ENCODE results near the gene CPA1. TPM values are rescaled to one million over a fixed set of nuclear protein-coding genes. Genes with fewer than 3 reads are reported as not detected.
"Not testable (repeated sequence)": the region's sequence is repeated elsewhere in the genome, so short reads cannot be mapped to it uniquely, and the experiment has no call there.

The CPA1 gene
- total RNA-seq, 2 experiments from 2014 or later: not detected

DNA sequence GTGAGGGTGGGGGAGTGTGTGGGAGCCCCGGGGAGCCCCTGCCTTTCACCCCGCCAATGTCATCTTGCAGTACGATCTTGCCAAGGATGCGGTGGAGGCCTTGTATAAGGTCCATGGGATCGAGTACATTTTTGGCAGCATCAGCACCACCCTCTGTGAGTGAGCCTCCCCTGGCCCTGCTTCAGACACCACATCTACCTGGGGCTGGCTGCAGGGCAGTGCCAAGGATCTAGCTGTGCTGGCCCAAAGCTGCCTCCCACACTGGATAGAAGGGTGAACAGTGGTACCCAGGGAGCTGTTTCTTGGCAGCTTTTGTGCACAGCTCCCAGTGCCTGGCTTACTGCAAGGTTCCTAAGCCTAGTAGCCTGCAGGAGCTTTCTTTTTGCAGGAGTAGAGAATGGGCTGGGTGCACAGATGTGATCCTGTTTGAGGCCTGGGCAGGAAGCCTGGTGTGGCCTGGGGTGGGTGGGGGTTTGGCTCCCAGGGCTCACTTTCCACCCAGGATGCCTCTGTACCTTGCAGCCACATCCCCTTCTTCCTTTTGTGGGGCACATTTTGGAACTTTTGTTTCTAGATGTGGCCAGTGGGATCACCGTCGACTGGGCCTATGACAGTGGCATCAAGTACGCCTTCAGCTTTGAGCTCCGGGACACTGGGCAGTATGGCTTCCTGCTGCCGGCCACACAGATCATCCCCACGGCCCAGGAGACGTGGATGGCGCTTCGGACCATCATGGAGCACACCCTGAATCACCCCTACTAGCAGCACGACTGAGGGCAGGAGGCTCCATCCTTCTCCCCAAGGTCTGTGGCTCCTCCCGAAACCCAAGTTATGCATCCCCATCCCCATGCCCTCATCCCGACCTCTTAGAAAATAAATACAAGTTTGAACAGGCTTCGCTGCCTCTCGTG lies 12.2 kb upstream of the CPA1 start:
- H3K36me3 Mint-ChIP-seq: no peaks in the 10 kb centered on the region
- no peaks in the 10 kb centered on the region for H3K9me3 Mint-ChIP-seq
- POLR2A ChIA-PET: no interaction called here
- CTCF ChIA-PET: no interaction called here
- H3K27me3 Mint-ChIP-seq: no peaks in the 10 kb centered on the region
- intact Hi-C loops (cut with micrococcal nuclease): no loop called here
- DNase-seq: no peak
- no peak overlapping the region for H3K27ac Mint-ChIP-seq
- H3K4me1 Mint-ChIP-seq (ENCODE audit: low read depth): peaks cover 23% of the 10 kb centered on the region
- H3K4me3 Mint-ChIP-seq: no peak overlapping the region

GRCh38 chr7:130369110-130369711 lies 11.1 kb upstream of the CPA1 start:
- no peak for DNase-seq
- H3K27me3 Mint-ChIP-seq: no peaks in the 10 kb centered on the region
- CTCF ChIA-PET: no interaction called here
- no peaks in the 10 kb centered on the region for H3K36me3 Mint-ChIP-seq
- peaks cover 13% of the 10 kb centered on the region for H3K4me1 Mint-ChIP-seq (ENCODE audit: low read depth)
- H3K4me3 Mint-ChIP-seq: no peak overlapping the region
- POLR2A ChIA-PET: no interaction called here
- H3K27ac Mint-ChIP-seq: no peak overlapping the region
- H3K9me3 Mint-ChIP-seq: no peaks in the 10 kb centered on the region
- intact Hi-C loops (cut with micrococcal nuclease): no loop called here

GRCh38 chr7:130369831-130370550 lies 10.3 kb upstream of the CPA1 start:
- H3K4me1 Mint-ChIP-seq (ENCODE audit: low read depth): peaks cover 13% of the 10 kb centered on the region
- ChIA-PET CTCF (no interaction called here), POLR2A (no interaction called here)
- no peak overlapping the region for H3K4me3 Mint-ChIP-seq
- intact Hi-C loops (cut with micrococcal nuclease): no loop called here
- DNase-seq: no peak
- H3K27me3 Mint-ChIP-seq: no peaks in the 10 kb centered on the region
- no peaks in the 10 kb centered on the region for H3K36me3 Mint-ChIP-seq
- H3K9me3 Mint-ChIP-seq: no peaks in the 10 kb centered on the region
- H3K27ac Mint-ChIP-seq: no peak overlapping the region

- POLR2A ChIA-PET: interaction anchor here (0.8 kb wide), 1 partner anchor 48 kb away, joined by 3 read pairs; no protein-coding TSS in a partner anchor
- peaks cover 4% of the 10 kb centered on the region for H3K9me3 Mint-ChIP-seq
- H3K27ac Mint-ChIP-seq: no peak overlapping the region
- intact Hi-C loops (cut with micrococcal nuclease): no loop called here
- CTCF ChIA-PET: interaction anchor here (0.9 kb wide), 1 partner anchor 12 kb away, joined by 3 read pairs; no protein-coding TSS in a partner anchor
- H3K4me1 Mint-ChIP-seq (ENCODE audit: low read depth): peaks cover 9% of the 10 kb centered on the region
- H3K36me3 Mint-ChIP-seq: no peaks in the 10 kb centered on the region
- H3K27me3 Mint-ChIP-seq: no peaks in the 10 kb centered on the region
- DNase-seq: no peak
- H3K4me3 Mint-ChIP-seq: no peak overlapping the region
These were observed 9.2 kb upstream of the CPA1 start for GRCh38 chr7:130371046-130371445.

- intact Hi-C loops (cut with micrococcal nuclease): no loop called here
- POLR2A ChIA-PET: no interaction called here
- peaks cover 3% of the 10 kb centered on the region for H3K4me1 Mint-ChIP-seq (ENCODE audit: low read depth)
- H3K9me3 Mint-ChIP-seq: peaks cover 15% of the 10 kb centered on the region
- H3K4me3 Mint-ChIP-seq: no peak overlapping the region
- CTCF ChIA-PET: interaction anchor here (0.7 kb wide), 1 partner anchor 627 kb away, joined by 3 read pairs; no protein-coding TSS in a partner anchor
- no peak for DNase-seq
- no peak overlapping the region for H3K27ac Mint-ChIP-seq
- peaks cover 4% of the 10 kb centered on the region for H3K36me3 Mint-ChIP-seq
- H3K27me3 Mint-ChIP-seq: no peaks in the 10 kb centered on the region
These were observed 7.7 kb upstream of the CPA1 start for GRCh38 chr7:130372402-130373165.

DNA sequence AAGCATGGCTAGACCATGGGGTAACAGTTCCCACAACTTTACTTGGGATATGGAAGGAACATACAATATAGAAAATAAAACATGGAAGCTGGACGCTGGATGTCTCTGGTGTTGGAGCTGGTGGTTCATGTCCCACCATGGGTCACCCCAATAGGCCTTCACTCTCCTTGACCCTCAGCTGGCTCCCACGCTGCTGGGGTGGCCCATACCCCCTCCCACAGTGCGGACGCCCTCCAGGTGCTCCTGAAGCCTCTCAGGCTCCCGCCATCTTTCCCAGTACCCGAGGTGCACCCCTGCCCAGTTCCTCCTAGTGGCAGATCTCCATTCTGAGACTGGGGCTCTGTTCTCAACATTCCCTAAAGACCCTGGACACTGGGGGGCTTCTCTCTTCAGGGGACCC lies 5.8 kb upstream of the CPA1 start:
- Mint-ChIP-seq H3K27me3 (no peaks in the 10 kb centered on the region), H3K9me3 (peaks cover 15% of the 10 kb centered on the region), H3K36me3 (peaks cover 4% of the 10 kb centered on the region), H3K4me3 (no peak overlapping the region), H3K4me1 (ENCODE audit: low read depth) (peaks cover under 1% of the 10 kb centered on the region), H3K27ac (no peak overlapping the region)
- DNase-seq: no peak
- intact Hi-C loops (cut with micrococcal nuclease): no loop called here
- POLR2A ChIA-PET: no interaction called here
- CTCF ChIA-PET: no interaction called here

DNA sequence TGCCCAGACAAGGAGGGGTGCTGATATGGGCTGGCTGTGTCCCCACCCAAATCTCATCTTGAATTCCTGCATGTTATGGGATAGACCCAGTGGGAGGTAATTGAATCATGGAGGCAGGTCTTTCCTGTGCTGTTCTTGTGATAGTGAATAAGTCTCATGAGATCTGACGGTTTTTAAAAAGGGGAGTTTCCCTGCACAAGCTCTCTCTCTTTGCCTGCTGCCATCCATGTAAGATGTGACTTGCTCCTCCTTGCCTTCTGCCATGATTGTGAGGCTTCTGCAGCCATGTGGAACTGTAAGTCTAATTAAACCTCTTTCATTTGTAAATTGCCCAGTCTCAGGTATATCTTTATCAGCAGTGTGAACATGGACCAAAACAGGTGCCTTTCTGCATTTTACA lies 3.8 kb upstream of the CPA1 start:
- CTCF ChIA-PET; H3K27me3 Mint-ChIP-seq; H3K4me3 Mint-ChIP-seq; DNase-seq; POLR2A ChIA-PET; H3K4me1 Mint-ChIP-seq (ENCODE audit: low read depth); intact Hi-C loops (cut with micrococcal nuclease); H3K27ac Mint-ChIP-seq; H3K36me3 Mint-ChIP-seq: not testable (repeated sequence)
- H3K9me3 Mint-ChIP-seq: peaks cover 15% of the 10 kb centered on the region

GRCh38 chr7:130377178-130377577 lies 3.1 kb upstream of the CPA1 start:
- ChIA-PET POLR2A (no interaction called here), CTCF (no interaction called here)
- Mint-ChIP-seq H3K9me3 (peaks cover 15% of the 10 kb centered on the region), H3K36me3 (peaks cover 4% of the 10 kb centered on the region), H3K4me1 (ENCODE audit: low read depth) (no peaks in the 10 kb centered on the region), H3K27me3 (no peaks in the 10 kb centered on the region), H3K4me3 (no peak overlapping the region), H3K27ac (no peak overlapping the region)
- intact Hi-C loops (cut with micrococcal nuclease): no loop called here
- DNase-seq: no peak

DNA sequence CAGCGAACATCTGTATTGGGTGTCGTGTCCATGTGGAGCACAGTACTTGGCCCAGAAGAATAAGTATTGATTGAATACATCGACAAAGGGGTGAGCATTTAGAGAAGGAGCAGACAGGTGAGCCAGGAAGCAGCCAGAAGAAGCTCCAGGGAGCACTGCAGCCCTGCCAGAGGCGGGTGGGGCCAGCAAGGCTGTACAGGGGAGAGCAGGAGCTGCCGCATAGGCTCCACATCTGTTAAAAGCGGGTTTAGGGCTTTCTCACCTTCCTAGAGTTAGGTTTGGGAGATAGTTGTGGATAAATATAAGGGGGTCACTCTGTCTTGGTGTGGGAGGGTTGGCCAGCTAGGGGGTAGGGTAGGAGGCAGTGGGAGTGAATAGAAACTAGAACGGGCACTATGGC lies 1.3 kb upstream of the CPA1 start:
- intact Hi-C loops (cut with micrococcal nuclease): no loop called here
- H3K4me3 Mint-ChIP-seq: no peak overlapping the region
- peaks cover 4% of the 10 kb centered on the region for H3K36me3 Mint-ChIP-seq
- ChIA-PET CTCF (no interaction called here), POLR2A (no interaction called here)
- DNase-seq: no peak
- H3K27me3 Mint-ChIP-seq: no peaks in the 10 kb centered on the region
- H3K9me3 Mint-ChIP-seq: peaks cover 15% of the 10 kb centered on the region
- H3K27ac Mint-ChIP-seq: no peak overlapping the region
- no peaks in the 10 kb centered on the region for H3K4me1 Mint-ChIP-seq (ENCODE audit: low read depth)

DNA sequence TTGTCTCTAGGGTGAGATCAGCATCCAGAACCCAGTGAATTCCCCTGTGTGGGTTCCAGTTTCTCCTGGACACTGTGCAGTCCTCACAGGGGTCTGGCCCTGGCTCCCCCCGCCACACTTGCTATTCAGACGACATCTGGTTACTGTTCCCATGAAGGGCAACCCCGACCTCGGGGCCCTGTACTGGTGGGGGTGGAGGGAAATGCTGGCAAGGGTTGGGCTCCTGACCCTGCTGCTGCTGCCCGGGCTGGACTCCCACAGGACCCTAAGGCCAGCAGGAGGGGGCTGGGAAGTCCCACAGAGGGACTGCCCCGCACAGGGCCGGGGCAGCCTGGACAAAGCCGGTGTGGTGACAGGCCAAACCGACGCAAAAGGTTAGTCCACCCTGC lies 768 bp upstream of the CPA1 start:
- H3K36me3 Mint-ChIP-seq: peaks cover 4% of the 10 kb centered on the region
- intact Hi-C loops (cut with micrococcal nuclease): no loop called here
- POLR2A ChIA-PET: no interaction called here
- H3K4me1 Mint-ChIP-seq (ENCODE audit: low read depth): no peaks in the 10 kb centered on the region
- DNase-seq: no peak
- no peaks in the 10 kb centered on the region for H3K27me3 Mint-ChIP-seq
- H3K9me3 Mint-ChIP-seq: peaks cover 15% of the 10 kb centered on the region
- CTCF ChIA-PET: no interaction called here
- H3K4me3 Mint-ChIP-seq: no peak overlapping the region
- no peak overlapping the region for H3K27ac Mint-ChIP-seq

DNA sequence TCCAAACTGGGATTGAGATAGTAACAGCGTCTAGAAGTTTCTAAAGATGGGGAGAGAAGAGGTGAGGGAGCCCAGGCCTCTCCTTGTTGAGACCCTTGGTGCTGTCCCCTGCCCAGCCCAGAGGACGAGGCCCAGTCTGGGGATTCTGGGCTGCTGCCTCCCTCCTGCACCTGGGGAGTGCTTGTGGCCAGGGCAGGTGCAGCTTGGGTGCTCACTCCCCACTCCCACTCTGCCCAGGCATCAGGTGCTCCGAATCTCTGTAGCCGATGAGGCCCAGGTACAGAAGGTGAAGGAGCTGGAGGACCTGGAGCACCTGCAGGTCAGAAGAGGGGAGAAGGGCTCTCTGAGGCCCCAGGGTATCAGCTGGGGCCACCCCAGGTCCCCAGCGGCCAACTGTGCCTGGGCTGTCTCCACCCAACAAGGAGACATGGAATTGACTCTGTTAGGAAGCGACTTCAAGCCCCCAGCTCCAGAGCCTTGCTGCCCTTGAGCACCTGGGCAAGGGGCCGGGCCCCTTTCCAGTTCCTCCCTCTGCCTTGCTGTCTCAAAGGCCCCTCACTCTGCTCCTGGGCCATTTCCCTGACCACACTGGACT lies 664 bp downstream of the CPA1 start:
- H3K27ac Mint-ChIP-seq: no peak overlapping the region

More for the DNA sequence above, 664 bp downstream of the CPA1 start:
- Mint-ChIP-seq H3K27me3 (no peaks in the 10 kb centered on the region), H3K36me3 (peaks cover 4% of the 10 kb centered on the region), H3K9me3 (peaks cover 12% of the 10 kb centered on the region), H3K4me3 (no peak overlapping the region), H3K4me1 (ENCODE audit: low read depth) (no peaks in the 10 kb centered on the region)
- ChIA-PET CTCF (interaction anchor here (1.5 kb wide), 1 partner anchor 11 kb away, joined by 3 read pairs; no protein-coding TSS in a partner anchor), POLR2A (no interaction called here)
- no peak for DNase-seq
- intact Hi-C loops (cut with micrococcal nuclease): no loop called here

Measured in activated CD4-positive, alpha-beta memory T cell treated with anti-CD3 and anti-CD28 coated beads for 36 hours (primary cell).